Brain microvascular endothelial cell (primary cell): ENCODE measurements around the gene NCAM1.

Experiments
- DNase-seq: peaks from one replicate; pipeline ENCODE4 v3.0.0-alpha.2; 2020
- H3K27ac ChIP-seq: fragments of 250-450 bp; sonication (Bioruptor Pico); 2 replicates; pipeline ENCODE4 v1.5.1; 2020; ENCODE audit warnings: mild to moderate bottlenecking, moderate library complexity
- H3K27me3 ChIP-seq: fragments of 250-450 bp; sonication (Bioruptor Pico); replicated peaks from 2 replicates; pipeline ENCODE4 v1.5.1; 2020; ENCODE audit warnings: mild to moderate bottlenecking
- H3K36me3 ChIP-seq: fragments of 250-450 bp; sonication (Bioruptor Pico); replicated peaks from 2 replicates; pipeline ENCODE4 v1.5.1; 2020; ENCODE audit warnings: mild to moderate bottlenecking
- H3K4me3 ChIP-seq: 2 replicates; pipeline ENCODE4 v1.5.1; 2011; ENCODE audit warnings: low read depth, mild to moderate bottlenecking, control low read depth, low read length, moderate library complexity
- CTCF ChIP-seq: IDR thresholded peaks from 2 replicates; pipeline ENCODE4 v1.5.1; 2011; ENCODE audit warnings: low read depth, mild to moderate bottlenecking, moderate library complexity, low read length, control low read depth, inconsistent platforms; ENCODE audit errors: missing control alignments
- in situ Hi-C: cut with HindIII; loops from 2 replicates; pipeline ENCODE4 v1.10.0; 2017; ENCODE audit warnings: low sequenced_read_pairs, low pct_ligation_motif_present

Gene NCAM1

GRCh38 chr11:113255741-113256140, 294.5 kb downstream of the NCAM1 start:
- in situ Hi-C loops = no loop called here
- no peak for DNase-seq
- no peaks in the 10 kb centered on the region for H3K36me3 ChIP-seq
- no peaks in the 10 kb centered on the region for H3K27me3 ChIP-seq
- H3K4me3 ChIP-seq = no peak overlapping the region
- TF ChIP-seq CTCF = no peak
- no peak overlapping the region for H3K27ac ChIP-seq

DNA sequence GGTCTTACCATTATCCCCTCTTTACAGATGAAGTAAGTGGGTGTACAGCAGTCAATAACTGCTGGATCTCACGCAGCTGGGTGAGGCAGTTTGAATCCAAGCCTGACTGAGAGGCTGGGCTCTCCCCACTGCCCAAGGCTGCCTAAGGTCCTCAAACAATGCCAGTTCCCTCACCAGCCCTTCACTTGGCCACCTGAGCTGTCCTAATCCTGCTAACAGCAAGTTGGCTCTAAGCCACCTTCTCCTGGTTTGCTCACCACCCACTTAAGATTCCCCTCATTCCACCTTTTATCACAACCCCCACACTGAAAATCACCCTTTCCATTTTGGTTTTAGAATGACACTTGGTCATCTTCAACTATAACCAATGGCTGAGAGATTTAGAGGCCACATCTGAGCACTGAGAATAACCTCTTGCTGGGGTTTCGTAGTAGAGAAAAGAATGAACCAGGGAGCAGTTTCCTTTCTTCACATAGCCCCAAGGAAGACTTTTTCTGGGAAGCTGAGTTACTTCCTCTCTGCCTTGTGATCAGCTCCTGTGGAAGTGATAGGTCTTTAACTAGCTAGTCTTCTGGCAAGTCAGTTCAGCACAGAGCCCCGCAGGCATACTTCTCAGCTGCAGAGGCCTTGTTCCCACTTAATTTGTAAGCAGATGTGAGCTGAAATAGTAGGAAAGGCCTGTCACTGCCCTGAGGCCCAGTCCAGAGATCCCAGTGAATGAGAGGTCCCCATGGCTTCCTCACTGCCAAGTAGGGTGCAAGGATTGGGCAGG, 295.4 kb downstream of the NCAM1 start:
- Histone ChIP-seq H3K27me3 (no peaks in the 10 kb centered on the region), H3K36me3 (no peaks in the 10 kb centered on the region), H3K27ac (no peak overlapping the region), H3K4me3 (no peak overlapping the region)
- TF ChIP-seq CTCF = no peak
- in situ Hi-C loops = no loop called here
- no peak for DNase-seq

GRCh38 chr11:113260096-113260425, 298.8 kb downstream of the NCAM1 start:
- Histone ChIP-seq H3K36me3 (no peaks in the 10 kb centered on the region), H3K27me3 (no peaks in the 10 kb centered on the region), H3K4me3 (no peak overlapping the region), H3K27ac (no peak overlapping the region)
- in situ Hi-C loops = no loop called here
- DNase-seq = no peak
- TF ChIP-seq CTCF = no peak

- H3K36me3 ChIP-seq = no peaks in the 10 kb centered on the region
- TF ChIP-seq CTCF = no peak
These were observed 299.3 kb downstream of the NCAM1 start for GRCh38 chr11:113260541-113260940.

GRCh38 chr11:113261709-113262475, 300.7 kb downstream of the NCAM1 start:
- no peak for DNase-seq
- Histone ChIP-seq H3K36me3 (no peaks in the 10 kb centered on the region), H3K27me3 (no peaks in the 10 kb centered on the region), H3K27ac (no peak overlapping the region), H3K4me3 (no peak overlapping the region)
- no peak for TF ChIP-seq CTCF
- in situ Hi-C loops = no loop called here

More at GRCh38 chr11:113260541-113260940, 299.3 kb downstream of the NCAM1 start:
- Histone ChIP-seq H3K27me3 (no peaks in the 10 kb centered on the region), H3K27ac (no peak overlapping the region), H3K4me3 (no peak overlapping the region)
- no peak for DNase-seq
- in situ Hi-C loops = no loop called here
